ENCODE measurements around the gene LINC01488.

- TF ChIP-seq POLR2AphosphoS5 (IDR thresholded peaks at IDR 0.05; ENCODE audit: low read depth, low read length) (no peak), POLR2A (IDR thresholded peaks at IDR 0.05; ENCODE audit: low read depth, low read length) (no peak), TAF1 (IDR thresholded peaks at IDR 0.05; ENCODE audit: low read depth, low read length) (no peak), SPI1 (IDR thresholded peaks at IDR 0.05; ENCODE audit: low read depth, low read length) (no peak)
These were observed 55.7 kb downstream of the LINC01488 start for GRCh38 chr11:69537126-69537525.

Measured in GM12891 (cell line).